GM23248 (cell line): ENCODE data around the gene AP2A2. TPM values are rescaled to one million over a fixed set of nuclear protein-coding genes. Genes with fewer than 3 reads are reported as not detected.
"Not testable (repeated sequence)": the region's sequence is repeated elsewhere in the genome, so short reads cannot be mapped to it uniquely, and the experiment has no call there.

Experiments
- DNase-seq: peaks from one replicate; pipeline ENCODE4 v3.0.0-alpha.2; 2015
- H2AFZ ChIP-seq: fragments of 200-600 bp; sonication (generic); 2 replicates; pipeline ENCODE4 v1.6.1; 2016; ENCODE audit warnings: antibody characterized with exemption
- H3F3A ChIP-seq: fragments of 200-600 bp; sonication (generic); 2 replicates; pipeline ENCODE4 v1.6.1; 2016; ENCODE audit warnings: mild to moderate bottlenecking, antibody characterized with exemption, mixed run types; ENCODE audit not compliant: insufficient read depth
- H3K27ac ChIP-seq: fragments of 200-600 bp; sonication (generic); 2 replicates; pipeline ENCODE4 v1.5.1; 2016; ENCODE audit warnings: mild to moderate bottlenecking
- H3K27me3 ChIP-seq: fragments of 200-600 bp; sonication (generic); replicated peaks from 2 replicates; pipeline ENCODE4 v1.6.1; 2016; ENCODE audit warnings: mild to moderate bottlenecking; ENCODE audit not compliant: insufficient read depth
- H3K36me3 ChIP-seq: fragments of 200-600 bp; sonication (generic); 2 replicates; pipeline ENCODE4 v1.6.1; 2016; ENCODE audit warnings: low read depth, mild to moderate bottlenecking
- H3K4me1 ChIP-seq: fragments of 200-600 bp; sonication (generic); 2 replicates; pipeline ENCODE4 v1.6.1; 2016; ENCODE audit warnings: mild to moderate bottlenecking; ENCODE audit not compliant: insufficient read depth
- H3K4me2 ChIP-seq: fragments of 200-600 bp; sonication (generic); one replicate; pipeline ENCODE4 v1.6.1; 2016; ENCODE audit warnings: mild to moderate bottlenecking; ENCODE audit not compliant: unreplicated experiment
- H3K4me3 ChIP-seq: fragments of 200-600 bp; sonication (generic); 2 replicates; pipeline ENCODE4 v1.5.1; 2016; ENCODE audit warnings: mild to moderate bottlenecking
- H3K79me2 ChIP-seq: fragments of 200-600 bp; sonication (generic); 2 replicates; pipeline ENCODE4 v1.6.1; 2016; ENCODE audit warnings: mild to moderate bottlenecking; ENCODE audit not compliant: insufficient read depth
- H3K9ac ChIP-seq: fragments of 200-600 bp; sonication (generic); 2 replicates; pipeline ENCODE4 v1.6.1; 2016; ENCODE audit warnings: mild to moderate bottlenecking
- H3K9me2 ChIP-seq: fragments of 200-600 bp; sonication (generic); 2 replicates; pipeline ENCODE4 v1.6.1; 2016; ENCODE audit warnings: mixed run types, mild to moderate bottlenecking, moderate library complexity; ENCODE audit not compliant: insufficient read depth
- H3K9me3 ChIP-seq: fragments of 200-600 bp; sonication (generic); one replicate; pipeline ENCODE4 v1.6.1; 2017; ENCODE audit warnings: low read depth
- H4K20me1 ChIP-seq: fragments of 200-600 bp; sonication (generic); 2 replicates; pipeline ENCODE4 v1.6.0; 2016; ENCODE audit not compliant: insufficient read depth
- EZH2 ChIP-seq: fragments of 200-600 bp; sonication (generic); IDR thresholded peaks from 2 replicates; pipeline ENCODE4 v1.6.1; 2018; ENCODE audit warnings: antibody characterized with exemption, mild to moderate bottlenecking; ENCODE audit not compliant: insufficient read depth, poor library complexity, severe bottlenecking
- EZH2phosphoT487 ChIP-seq: fragments of 200-600 bp; sonication (generic); IDR thresholded peaks from 2 replicates; pipeline ENCODE4 v1.6.1; 2018; ENCODE audit warnings: antibody characterized with exemption, moderate library complexity, mild to moderate bottlenecking, low read depth; ENCODE audit not compliant: insufficient read depth
- WGBS, 2 experiments: methylation state at CpG; one replicate each; pipeline ENCODE4 v1.1.6; 2015 to 2017; ENCODE audit warnings: low lambda C conversion rate in 2 of 2, low coverage in 1 of 2; ENCODE audit errors: missing lambda C conversion rate in 2 of 2; 5-methylcytosine and 5-hydroxymethylcytosine counted together
- in situ Hi-C: fragments of 300-500 bp; cut with MboI; formaldehyde crosslinking; loops from 2 replicates; pipeline ENCODE4 v1.15.0; 2020
- polyA plus RNA-seq: library from polyadenylated mRNA; unstranded; fragments of >200 nt; fragmentation: Nextera tagmentation; extraction: Ambion mirVana; gene quantifications from 2 replicates; pipeline ENCODE4 v1.2.1, GENCODE V29; 2016
- total RNA-seq: library from RNA; depleted of rRNA; stranded (reverse); fragments of >200 nt; shearing (Covaris generic); gene quantifications from 2 replicates; pipeline ENCODE4 v1.2.3, GENCODE V29; 2014

The AP2A2 gene
- total and polyA plus RNA-seq, 2 experiments from 2014 or later: 31.1 to 38.3 TPM

DNA sequence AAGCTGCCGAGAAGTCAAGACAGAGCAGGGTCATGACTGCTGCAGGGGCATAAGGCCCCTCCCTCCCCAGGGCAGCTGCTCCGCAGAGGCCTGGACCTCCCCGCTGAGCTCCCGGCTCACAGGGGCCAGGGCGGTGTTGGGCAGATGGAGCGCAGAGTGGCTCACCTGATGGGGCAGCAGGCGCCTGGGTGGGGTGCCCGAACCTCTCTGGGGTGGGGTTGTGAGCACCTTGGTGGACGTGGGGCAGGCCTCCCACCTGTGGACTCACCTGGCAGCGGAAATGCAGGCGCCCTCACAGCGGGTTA lies 87.9 kb downstream of the AP2A2 start:
- Histone ChIP-seq H3K27me3 (no peaks in the 10 kb centered on the region), H3K36me3 (no peaks in the 10 kb centered on the region), H3K79me2 (peaks cover 18% of the 10 kb centered on the region), H3K4me1 (no peaks in the 10 kb centered on the region), H3K27ac (no peak overlapping the region), H3K9ac (no peak overlapping the region), H2AFZ (no peak overlapping the region), H3K9me3 (no peaks in the 10 kb centered on the region), H3K4me2 (no peak overlapping the region), H4K20me1 (no peaks in the 10 kb centered on the region), H3F3A (no peaks in the 10 kb centered on the region), H3K4me3 (no peak overlapping the region), H3K9me2 (no peaks in the 10 kb centered on the region)
- 84 to 87% methylated on average over 9 to 12 of the region's 12 CpGs for WGBS, 2 experiments
- TF ChIP-seq EZH2: no peak
- TF ChIP-seq EZH2phosphoT487: no peak
- no peak for DNase-seq
- in situ Hi-C loops: no loop called here

GRCh38 chr11:1014276-1014675 lies 88.6 kb downstream of the AP2A2 start:
- no peak overlapping the region for H3K4me3 ChIP-seq
- peaks cover 18% of the 10 kb centered on the region for H3K79me2 ChIP-seq
- in situ Hi-C loops: no loop called here
- H3K4me2 ChIP-seq: no peak overlapping the region
- no peaks in the 10 kb centered on the region for H3K36me3 ChIP-seq
- no peak overlapping the region for H2AFZ ChIP-seq
- TF ChIP-seq EZH2: no peak
- no peak for TF ChIP-seq EZH2phosphoT487
- H3K27me3 ChIP-seq: no peaks in the 10 kb centered on the region
- no peaks in the 10 kb centered on the region for H4K20me1 ChIP-seq
- no peak overlapping the region for H3K9ac ChIP-seq
- DNase-seq: no peak
- no peaks in the 10 kb centered on the region for H3K4me1 ChIP-seq
- no peaks in the 10 kb centered on the region for H3K9me2 ChIP-seq
- H3F3A ChIP-seq: no peaks in the 10 kb centered on the region
- WGBS, 2 experiments: 83 to 88% methylated on average over 11 to 14 of the region's 14 CpGs
- H3K9me3 ChIP-seq: no peaks in the 10 kb centered on the region
- no peak overlapping the region for H3K27ac ChIP-seq

DNA sequence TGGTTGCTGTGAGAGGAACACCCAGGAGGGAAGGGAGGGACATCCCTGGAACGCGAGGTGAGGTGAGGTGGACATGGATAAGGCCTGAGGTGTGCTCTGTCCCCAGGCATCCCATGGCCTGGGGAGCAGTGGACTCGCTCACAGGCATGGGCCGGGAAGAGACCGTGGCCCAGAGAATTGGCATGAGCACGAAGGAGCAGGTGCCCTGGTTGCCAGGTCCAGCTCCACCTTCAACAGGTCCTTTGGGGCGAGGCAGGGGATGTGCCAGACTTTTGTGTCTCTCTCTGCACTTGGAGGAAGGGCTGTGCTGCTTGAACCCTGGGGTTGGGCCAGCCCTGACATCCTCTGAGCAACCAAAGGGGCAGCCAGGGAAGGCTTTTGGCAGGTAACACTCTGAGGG lies 89.4 kb downstream of the AP2A2 start:
- TF ChIP-seq EZH2phosphoT487: no peak
- no peak for TF ChIP-seq EZH2
- Histone ChIP-seq H3K9ac (no peak overlapping the region), H3K4me2 (no peak overlapping the region), H3K4me3 (no peak overlapping the region), H3K79me2 (peaks cover 18% of the 10 kb centered on the region), H3K4me1 (no peaks in the 10 kb centered on the region), H3F3A (no peaks in the 10 kb centered on the region), H4K20me1 (no peaks in the 10 kb centered on the region), H3K27me3 (no peaks in the 10 kb centered on the region), H3K9me2 (no peaks in the 10 kb centered on the region), H2AFZ (no peak overlapping the region), H3K27ac (no peak overlapping the region), H3K9me3 (no peaks in the 10 kb centered on the region), H3K36me3 (no peaks in the 10 kb centered on the region)
- 82 to 91% methylated on average over 7 of the region's 7 CpGs for WGBS, 2 experiments
- in situ Hi-C loops: no loop called here
- no peak for DNase-seq

GRCh38 chr11:1015826-1016545 lies 90.3 kb downstream of the AP2A2 start:
- WGBS, 2 experiments: 95 to 96% methylated on average over 18 to 20 of the region's 20 CpGs
- H3K9me2 ChIP-seq: no peaks in the 10 kb centered on the region

GRCh38 chr11:1016610-1017126 lies 91.0 kb downstream of the AP2A2 start:
- H4K20me1 ChIP-seq, H2AFZ ChIP-seq, H3K27me3 ChIP-seq, H3K9me2 ChIP-seq, H3K9me3 ChIP-seq, H3K27ac ChIP-seq, H3F3A ChIP-seq, H3K4me1 ChIP-seq, H3K4me3 ChIP-seq, H3K9ac ChIP-seq, H3K36me3 ChIP-seq, DNase-seq, H3K4me2 ChIP-seq, in situ Hi-C loops: not testable (repeated sequence)
- WGBS, 2 experiments: 69 to 71% methylated on average over 7 of the region's 7 CpGs
- H3K79me2 ChIP-seq: peaks cover 18% of the 10 kb centered on the region

More at GRCh38 chr11:1015826-1016545, 90.3 kb downstream of the AP2A2 start:
- Histone ChIP-seq H3K9ac (no peak overlapping the region), H3K4me2 (no peak overlapping the region), H3F3A (no peaks in the 10 kb centered on the region), H3K9me3 (no peaks in the 10 kb centered on the region), H4K20me1 (no peaks in the 10 kb centered on the region), H2AFZ (no peak overlapping the region), H3K27me3 (no peaks in the 10 kb centered on the region), H3K4me3 (no peak overlapping the region), H3K27ac (no peak overlapping the region), H3K4me1 (no peaks in the 10 kb centered on the region), H3K36me3 (no peaks in the 10 kb centered on the region), H3K79me2 (peaks cover 18% of the 10 kb centered on the region)
- TF ChIP-seq EZH2phosphoT487 (no peak), EZH2 (no peak)
- in situ Hi-C loops: no loop called here
- no peak for DNase-seq
